Stimulated activated CD8-positive, alpha-beta memory T cell treated with anti-CD3 and anti-CD28 coated beads, Interleukin-4, amount 100 ng/mL, for 1 hour (primary cell): ENCODE results near the gene MEG3.

ENCODE experiments used
- DNase-seq, 2 donors: peaks; one replicate each; pipeline ENCODE4 v3.0.0-alpha.2; 2020; ENCODE audit warnings: low read depth in 2 of 2, low spot score in 1 of 2

MEG3 gene

GRCh38 chr14:100880271-100881101 lies 54.6 kb downstream of the MEG3 start:
- DNase-seq, result no peak

- no peak for DNase-seq
Observed at GRCh38 chr14:100881211-100882025, 55.5 kb downstream of the MEG3 start.

GRCh38 chr14:100882026-100882967 lies 56.4 kb downstream of the MEG3 start:
- DNase-seq, result no peak

- DNase-seq, result no peak
Observed at GRCh38 chr14:100882991-100883788, 57.3 kb downstream of the MEG3 start.

- no peak for DNase-seq
Observed at GRCh38 chr14:100883789-100884101, 57.8 kb downstream of the MEG3 start.

GRCh38 chr14:100884456-100884855 lies 58.5 kb downstream of the MEG3 start:
- DNase-seq, result no peak

- no peak for DNase-seq
Observed at GRCh38 chr14:100885196-100885595, 59.3 kb downstream of the MEG3 start.

GRCh38 chr14:100885617-100886016 lies 59.7 kb downstream of the MEG3 start:
- DNase-seq, result no peak

GRCh38 chr14:100887728-100888335 lies 61.9 kb downstream of the MEG3 start:
- DNase-seq, result no peak

- no peak for DNase-seq
Observed at GRCh38 chr14:100888789-100889315, 62.9 kb downstream of the MEG3 start.

- no peak for DNase-seq
Observed at GRCh38 chr14:100889641-100890040, 63.7 kb downstream of the MEG3 start.

GRCh38 chr14:100890061-100890850 lies 64.3 kb downstream of the MEG3 start:
- DNase-seq, result no peak

- no peak for DNase-seq
Observed at GRCh38 chr14:100891051-100891450, 65.1 kb downstream of the MEG3 start.

- no peak for DNase-seq
Observed at GRCh38 chr14:100891501-100892445, 65.9 kb downstream of the MEG3 start.

- DNase-seq, result no peak
Observed at GRCh38 chr14:100892496-100893227, 66.7 kb downstream of the MEG3 start.

GRCh38 chr14:100893228-100893601 lies 67.3 kb downstream of the MEG3 start:
- DNase-seq, result no peak

GRCh38 chr14:100893760-100894159 lies 67.8 kb downstream of the MEG3 start:
- DNase-seq, result no peak
